Endodermal cell (in vitro differentiated cells): ENCODE measurements around the gene RAPGEF1. TPM values are rescaled to one million over a fixed set of nuclear protein-coding genes. Genes with fewer than 3 reads are reported as not detected.
A peak's percentile ranks its signal among the peaks of the same experiment; 100 is the strongest.

Experiments used
- DNase-seq: peaks from one replicate; pipeline ENCODE4 v3.0.0-alpha.2; 2017
- H3K27ac ChIP-seq: 2 replicates; pipeline ENCODE4 v1.5.1; 2013; ENCODE audit warnings: mild to moderate bottlenecking, low read depth, low read length, moderate library complexity
- H3K27me3 ChIP-seq: 2 replicates; pipeline ENCODE4 v1.6.1; 2013; ENCODE audit warnings: mild to moderate bottlenecking, low read length, moderate library complexity; ENCODE audit not compliant: insufficient read depth, control insufficient read depth, poor library complexity, severe bottlenecking
- H3K36me3 ChIP-seq: 2 replicates; pipeline ENCODE4 v1.7.0; 2013; ENCODE audit warnings: mild to moderate bottlenecking, low read length, moderate library complexity; ENCODE audit not compliant: control insufficient read depth, insufficient read depth
- H3K4me1 ChIP-seq: one replicate; pipeline ENCODE4 v1.7.0; 2013; ENCODE audit warnings: low read length; ENCODE audit not compliant: control insufficient read depth, insufficient read depth
- H3K4me3 ChIP-seq: 2 replicates; pipeline ENCODE4 v1.5.1; 2013; ENCODE audit warnings: mild to moderate bottlenecking, low read length, moderate library complexity
- H3K9ac ChIP-seq: 2 replicates; pipeline ENCODE4 v1.6.1; 2013; ENCODE audit warnings: mild to moderate bottlenecking, low read length, moderate library complexity; ENCODE audit not compliant: poor library complexity, severe bottlenecking; ENCODE audit errors: extremely low read depth
- H3K9me3 ChIP-seq: 2 replicates; pipeline ENCODE4 v1.6.1; 2013; ENCODE audit warnings: mild to moderate bottlenecking, low read length, moderate library complexity; ENCODE audit not compliant: control insufficient read depth
- H3K27ac Mint-ChIP-seq: 2 replicates; pipeline ENCODE4 v1.8.0; 2020; ENCODE audit warnings: mixed read lengths
- H3K27me3 Mint-ChIP-seq: 2 replicates; pipeline ENCODE4 v1.8.0; 2021; ENCODE audit warnings: mild to moderate bottlenecking, mixed read lengths; ENCODE audit not compliant: insufficient read depth
- H3K36me3 Mint-ChIP-seq: 2 replicates; pipeline ENCODE4 v1.8.0; 2020; ENCODE audit warnings: low read depth, mixed read lengths
- H3K4me1 Mint-ChIP-seq: 2 replicates; pipeline ENCODE4 v1.8.0; 2020; ENCODE audit warnings: mixed read lengths
- H3K4me3 Mint-ChIP-seq: 2 replicates; pipeline ENCODE4 v1.8.0; 2020; ENCODE audit warnings: mild to moderate bottlenecking, moderate library complexity, mixed read lengths
- H3K9me3 Mint-ChIP-seq: 2 replicates; pipeline ENCODE4 v1.8.0; 2020; ENCODE audit warnings: mild to moderate bottlenecking, mixed read lengths
- WGBS, 2 experiments: methylation state at CpG; one replicate each; pipeline versions ENCODE4 v1.1.5 to v1.1.7; 2013; ENCODE audit warnings: missing lambda C conversion rate in 2 of 2, mixed read lengths in 1 of 2; ENCODE audit not compliant: insufficient coverage in 1 of 2, insufficient read length in 1 of 2; 5-methylcytosine and 5-hydroxymethylcytosine counted together
- total RNA-seq, 2 donors: library from RNA; stranded (reverse); fragmentation: NEBNext Ultra II Directional in 1 of 2; extraction: Animal tissue kit (Norgen Biotek cat#: 25700) in 1 of 2; gene quantifications; 2 replicates in 1 of 2; 3 replicates in 1 of 2; pipeline ENCODE4 v1.2.1, GENCODE V29; 2021
- TF ChIP-seq, protein P1 (sequence below): fragments of 200-600 bp; sonication (generic); conservative IDR thresholded peaks from 2 replicates; pipeline ENCODE4 v1.5.0; 2021; ENCODE audit warnings: antibody characterized with exemption, mild to moderate bottlenecking

RAPGEF1 gene
- total RNA-seq, 2 donors from 2014 or later: 63.4 to 85.5 TPM

- peaks cover 69% of the 10 kb centered on the region for H3K4me1 Mint-ChIP-seq
- no peak for DNase-seq
- no peaks in the 10 kb centered on the region for H3K27me3 Mint-ChIP-seq
- no peak overlapping the region for H3K4me3 Mint-ChIP-seq
- peaks cover 4% of the 10 kb centered on the region for H3K36me3 Mint-ChIP-seq
- Histone ChIP-seq H3K4me1 (peaks cover 4% of the 10 kb centered on the region), H3K36me3 (no peaks in the 10 kb centered on the region), H3K9me3 (no peaks in the 10 kb centered on the region), H3K9ac (no peak overlapping the region), H3K27ac (no peak overlapping the region), H3K4me3 (no peak overlapping the region), H3K27me3 (no peaks in the 10 kb centered on the region)
- TF ChIP-seq, protein P1, sequence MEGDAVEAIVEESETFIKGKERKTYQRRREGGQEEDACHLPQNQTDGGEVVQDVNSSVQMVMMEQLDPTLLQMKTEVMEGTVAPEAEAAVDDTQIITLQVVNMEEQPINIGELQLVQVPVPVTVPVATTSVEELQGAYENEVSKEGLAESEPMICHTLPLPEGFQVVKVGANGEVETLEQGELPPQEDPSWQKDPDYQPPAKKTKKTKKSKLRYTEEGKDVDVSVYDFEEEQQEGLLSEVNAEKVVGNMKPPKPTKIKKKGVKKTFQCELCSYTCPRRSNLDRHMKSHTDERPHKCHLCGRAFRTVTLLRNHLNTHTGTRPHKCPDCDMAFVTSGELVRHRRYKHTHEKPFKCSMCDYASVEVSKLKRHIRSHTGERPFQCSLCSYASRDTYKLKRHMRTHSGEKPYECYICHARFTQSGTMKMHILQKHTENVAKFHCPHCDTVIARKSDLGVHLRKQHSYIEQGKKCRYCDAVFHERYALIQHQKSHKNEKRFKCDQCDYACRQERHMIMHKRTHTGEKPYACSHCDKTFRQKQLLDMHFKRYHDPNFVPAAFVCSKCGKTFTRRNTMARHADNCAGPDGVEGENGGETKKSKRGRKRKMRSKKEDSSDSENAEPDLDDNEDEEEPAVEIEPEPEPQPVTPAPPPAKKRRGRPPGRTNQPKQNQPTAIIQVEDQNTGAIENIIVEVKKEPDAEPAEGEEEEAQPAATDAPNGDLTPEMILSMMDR: no peak
- 89 to 94% methylated on average over 5 to 6 of the region's 6 CpGs for WGBS, 2 experiments
- no peaks in the 10 kb centered on the region for H3K9me3 Mint-ChIP-seq
- H3K27ac Mint-ChIP-seq: no peak overlapping the region
Measured at GRCh38 chr9:131734165-131734610, 5.7 kb downstream of the RAPGEF1 start.

GRCh38 chr9:131733541-131734061, 6.3 kb downstream of the RAPGEF1 start:
- Mint-ChIP-seq H3K36me3 (peaks cover 4% of the 10 kb centered on the region), H3K27me3 (no peaks in the 10 kb centered on the region), H3K27ac (no peak overlapping the region), H3K4me1 (peaks cover 69% of the 10 kb centered on the region), H3K4me3 (no peak overlapping the region), H3K9me3 (no peaks in the 10 kb centered on the region)
- DNase-seq: peak; percentile 54
- 90 to 94% methylated on average over 15 to 16 of the region's 16 CpGs for WGBS, 2 experiments
- H3K4me1 ChIP-seq: peaks cover 4% of the 10 kb centered on the region
- H3K9me3 ChIP-seq: no peaks in the 10 kb centered on the region
- TF ChIP-seq, protein P1: no peak
- H3K27ac ChIP-seq: no peak overlapping the region
- no peak overlapping the region for H3K4me3 ChIP-seq
- H3K36me3 ChIP-seq: no peaks in the 10 kb centered on the region
- H3K27me3 ChIP-seq: no peaks in the 10 kb centered on the region
- no peak overlapping the region for H3K9ac ChIP-seq

DNA sequence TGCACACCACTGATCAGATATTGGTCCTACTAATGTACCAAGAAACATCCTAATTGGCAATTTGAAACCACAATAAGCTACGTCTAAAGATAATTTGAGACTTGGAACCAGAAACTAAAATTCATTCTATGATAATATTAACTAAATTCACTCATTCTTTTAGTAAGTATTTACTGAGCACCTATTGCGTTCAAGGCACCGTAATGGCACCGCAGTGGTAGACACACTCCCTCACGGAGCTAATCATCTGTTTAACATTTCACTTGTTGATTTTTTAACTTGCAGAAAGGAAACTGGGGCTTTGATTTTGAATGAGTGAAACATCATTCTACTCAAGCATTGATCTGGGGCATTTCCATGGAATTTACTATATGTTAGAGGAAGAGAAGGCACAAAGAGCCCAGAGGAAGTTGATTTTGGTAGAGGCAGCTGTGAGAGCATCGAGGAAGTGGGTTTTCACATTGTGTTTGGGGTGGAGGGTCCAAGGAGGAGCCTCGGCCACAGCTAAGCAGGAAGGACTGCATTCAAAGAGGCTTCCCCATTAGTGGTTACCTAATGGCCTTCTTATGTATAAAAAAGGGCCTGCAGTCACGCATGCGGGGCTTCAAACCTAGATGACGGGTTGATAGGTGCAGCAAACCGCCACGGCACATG, 7.1 kb downstream of the RAPGEF1 start:
- no peaks in the 10 kb centered on the region for H3K27me3 ChIP-seq
- no peak overlapping the region for H3K9ac ChIP-seq
- no peaks in the 10 kb centered on the region for H3K9me3 ChIP-seq
- WGBS, 2 experiments: 93 to 96% methylated on average over 8 to 12 of the region's 12 CpGs
- no peak overlapping the region for H3K4me3 ChIP-seq
- no peaks in the 10 kb centered on the region for H3K36me3 ChIP-seq
- no peak overlapping the region for H3K4me3 Mint-ChIP-seq
- H3K27me3 Mint-ChIP-seq: no peaks in the 10 kb centered on the region
- H3K4me1 Mint-ChIP-seq: peaks cover 75% of the 10 kb centered on the region
- no peaks in the 10 kb centered on the region for H3K9me3 Mint-ChIP-seq
- no peak overlapping the region for H3K27ac Mint-ChIP-seq
- no peak overlapping the region for H3K27ac ChIP-seq
- H3K36me3 Mint-ChIP-seq: peaks cover 4% of the 10 kb centered on the region
- DNase-seq: peak; percentile 42
- TF ChIP-seq, protein P1: no peak
- H3K4me1 ChIP-seq: peaks cover 4% of the 10 kb centered on the region
